ENCODE measurements around the gene CCDC177.

DNA sequence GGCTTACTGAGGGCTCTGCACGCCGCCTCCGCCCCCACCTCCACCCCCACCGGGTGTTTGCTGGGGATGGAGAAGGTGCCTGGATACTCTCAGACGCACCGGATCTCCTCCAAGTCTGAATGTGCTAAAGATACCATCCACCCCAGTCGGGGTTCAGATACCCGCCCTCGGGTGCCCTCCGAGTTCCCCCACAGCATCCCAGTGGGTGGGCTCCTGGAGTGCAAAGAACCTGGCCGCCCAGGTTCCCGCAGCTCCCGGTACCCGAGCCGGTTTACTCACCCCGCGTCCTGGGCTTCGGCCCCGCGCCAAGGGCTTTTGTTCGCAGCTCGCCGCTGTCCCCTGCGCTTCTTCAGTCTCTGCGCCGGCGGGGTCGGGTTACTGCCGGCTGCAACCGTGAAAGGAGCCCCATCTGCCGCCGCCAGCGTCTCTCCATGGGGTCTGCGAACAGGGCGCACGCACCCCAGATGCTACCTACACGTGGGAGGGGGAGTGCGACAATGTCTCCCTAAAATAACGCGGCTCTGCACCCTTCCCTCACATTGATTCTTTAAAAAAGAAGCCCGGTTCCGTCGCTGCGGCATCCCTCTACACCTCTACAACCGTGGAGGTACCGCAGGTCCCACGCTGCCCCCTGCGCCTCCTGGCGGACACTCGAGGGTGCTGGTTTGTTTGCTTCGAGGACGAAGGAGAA lies at the start of gene CCDC177:
- TF ChIP-seq, protein P1, sequence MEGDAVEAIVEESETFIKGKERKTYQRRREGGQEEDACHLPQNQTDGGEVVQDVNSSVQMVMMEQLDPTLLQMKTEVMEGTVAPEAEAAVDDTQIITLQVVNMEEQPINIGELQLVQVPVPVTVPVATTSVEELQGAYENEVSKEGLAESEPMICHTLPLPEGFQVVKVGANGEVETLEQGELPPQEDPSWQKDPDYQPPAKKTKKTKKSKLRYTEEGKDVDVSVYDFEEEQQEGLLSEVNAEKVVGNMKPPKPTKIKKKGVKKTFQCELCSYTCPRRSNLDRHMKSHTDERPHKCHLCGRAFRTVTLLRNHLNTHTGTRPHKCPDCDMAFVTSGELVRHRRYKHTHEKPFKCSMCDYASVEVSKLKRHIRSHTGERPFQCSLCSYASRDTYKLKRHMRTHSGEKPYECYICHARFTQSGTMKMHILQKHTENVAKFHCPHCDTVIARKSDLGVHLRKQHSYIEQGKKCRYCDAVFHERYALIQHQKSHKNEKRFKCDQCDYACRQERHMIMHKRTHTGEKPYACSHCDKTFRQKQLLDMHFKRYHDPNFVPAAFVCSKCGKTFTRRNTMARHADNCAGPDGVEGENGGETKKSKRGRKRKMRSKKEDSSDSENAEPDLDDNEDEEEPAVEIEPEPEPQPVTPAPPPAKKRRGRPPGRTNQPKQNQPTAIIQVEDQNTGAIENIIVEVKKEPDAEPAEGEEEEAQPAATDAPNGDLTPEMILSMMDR (IDR thresholded peaks at IDR 0.05): peak; percentile 56 to 88 (median 67)
- no peak for TF ChIP-seq POLR2A (IDR thresholded peaks at IDR 0.05)

Data from body of pancreas (tissue), 4 donors.